ENCODE data around the gene BAIAP2. TPM values are rescaled to one million over a fixed set of nuclear protein-coding genes. Genes with fewer than 3 reads are reported as not detected.

The BAIAP2 gene
- total RNA-seq, 1 experiment from 2014 or later: 58.0 TPM

DNA sequence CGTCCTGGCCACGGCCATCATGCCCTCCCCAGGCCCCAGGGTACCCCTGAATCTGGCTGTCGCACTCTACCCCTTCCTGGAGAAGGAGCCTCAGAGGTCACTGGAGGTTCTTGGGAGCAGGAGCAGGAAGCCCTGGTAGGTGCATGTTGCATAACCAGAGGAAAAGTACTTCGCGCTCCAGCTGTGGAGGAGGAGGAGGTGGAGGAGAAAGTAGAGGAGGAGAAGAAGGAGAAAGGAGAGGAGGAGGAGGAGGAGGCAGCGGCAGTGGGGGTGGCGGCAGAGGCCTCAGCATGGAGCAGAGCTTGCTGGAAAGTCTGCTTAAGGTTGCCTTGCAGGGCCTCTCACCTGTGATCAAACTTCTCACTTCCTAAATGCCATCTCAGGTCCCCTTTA is 61.8 kb downstream of the BAIAP2 start:
- Mint-ChIP-seq H3K36me3 (ENCODE audit: insufficient read depth, unreplicated experiment) (peaks cover 34% of the 10 kb centered on the region), H3K27me3 (ENCODE audit: unreplicated experiment) (no peaks in the 10 kb centered on the region), H3K4me3 (ENCODE audit: low read depth, unreplicated experiment) (peak overlapping the region; percentile 47), H3K27ac (ENCODE audit: unreplicated experiment) (peak overlapping the region; percentile 41), H3K4me1 (ENCODE audit: low read depth, unreplicated experiment) (peaks cover 33% of the 10 kb centered on the region), H3K9me3 (ENCODE audit: low read depth, unreplicated experiment) (no peaks in the 10 kb centered on the region)
- DNase-seq: no peak
- CTCF ChIA-PET: interaction anchor here (0.6 to 2.1 kb wide), 9 partner anchors 46 to 108 kb away, joined by 3 to 39 read pairs (median 5); no protein-coding TSS in a partner anchor
- BruUV-seq (replicated peaks): no TSS peak
- intact Hi-C loops (cut with micrococcal nuclease; ENCODE audit: unreplicated experiment): loop anchor here (5.0 kb wide), 2 partner anchors 54 to 74 kb away; no protein-coding TSS in a partner anchor
- TF ChIP-seq, protein P1, sequence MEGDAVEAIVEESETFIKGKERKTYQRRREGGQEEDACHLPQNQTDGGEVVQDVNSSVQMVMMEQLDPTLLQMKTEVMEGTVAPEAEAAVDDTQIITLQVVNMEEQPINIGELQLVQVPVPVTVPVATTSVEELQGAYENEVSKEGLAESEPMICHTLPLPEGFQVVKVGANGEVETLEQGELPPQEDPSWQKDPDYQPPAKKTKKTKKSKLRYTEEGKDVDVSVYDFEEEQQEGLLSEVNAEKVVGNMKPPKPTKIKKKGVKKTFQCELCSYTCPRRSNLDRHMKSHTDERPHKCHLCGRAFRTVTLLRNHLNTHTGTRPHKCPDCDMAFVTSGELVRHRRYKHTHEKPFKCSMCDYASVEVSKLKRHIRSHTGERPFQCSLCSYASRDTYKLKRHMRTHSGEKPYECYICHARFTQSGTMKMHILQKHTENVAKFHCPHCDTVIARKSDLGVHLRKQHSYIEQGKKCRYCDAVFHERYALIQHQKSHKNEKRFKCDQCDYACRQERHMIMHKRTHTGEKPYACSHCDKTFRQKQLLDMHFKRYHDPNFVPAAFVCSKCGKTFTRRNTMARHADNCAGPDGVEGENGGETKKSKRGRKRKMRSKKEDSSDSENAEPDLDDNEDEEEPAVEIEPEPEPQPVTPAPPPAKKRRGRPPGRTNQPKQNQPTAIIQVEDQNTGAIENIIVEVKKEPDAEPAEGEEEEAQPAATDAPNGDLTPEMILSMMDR (IDR thresholded peaks at IDR 0.05; ENCODE audit: unreplicated experiment): no peak

DNA sequence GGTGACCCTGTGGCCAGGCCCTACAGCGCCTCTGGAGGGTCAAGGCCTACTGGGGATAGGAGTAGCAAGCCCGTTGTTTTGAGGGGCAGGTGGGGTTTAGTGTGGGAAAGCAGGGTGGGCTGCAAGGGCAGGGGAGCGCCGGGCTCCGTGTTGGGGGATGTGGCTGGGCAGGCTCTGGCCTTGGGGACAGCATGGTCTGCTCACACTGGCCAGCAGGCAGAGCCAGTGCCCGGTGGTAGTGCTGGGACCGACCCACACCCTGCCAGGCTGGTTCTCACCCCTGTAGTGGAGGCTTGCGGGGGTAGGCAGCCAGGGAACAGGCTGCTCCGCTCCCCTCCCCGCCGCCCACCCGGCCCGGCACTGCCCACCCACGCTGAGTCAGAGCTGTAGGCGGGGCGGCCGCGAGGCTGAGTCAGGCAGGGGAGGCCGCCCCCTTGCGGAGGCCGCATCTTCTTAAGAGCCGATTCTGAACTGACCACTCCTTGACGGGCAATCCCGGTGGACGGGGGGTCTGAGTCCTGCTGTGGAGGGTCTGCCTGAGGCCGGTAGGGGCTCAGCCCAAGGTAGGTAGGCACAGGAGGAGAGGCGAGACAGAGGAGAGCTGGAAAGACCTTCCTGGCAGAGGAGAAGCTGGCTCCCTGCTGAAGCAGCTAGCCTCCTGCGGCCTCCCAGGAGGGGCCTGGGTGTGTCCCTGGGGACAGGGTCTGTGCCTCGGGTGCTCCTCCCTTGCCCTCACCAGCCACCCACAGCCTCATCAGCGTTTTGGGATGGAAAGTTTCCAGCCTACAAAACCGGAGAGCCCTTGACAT is 62.4 kb downstream of the BAIAP2 start:
- CTCF ChIA-PET: interaction anchor here (0.6 to 2.1 kb wide), 13 partner anchors 22 to 719 kb away, joined by 3 to 39 read pairs (median 5); no protein-coding TSS in a partner anchor
- BruUV-seq (replicated peaks): no TSS peak
- peaks cover 33% of the 10 kb centered on the region for H3K4me1 Mint-ChIP-seq (ENCODE audit: low read depth, unreplicated experiment)
- peak overlapping the region; percentile 47 for H3K4me3 Mint-ChIP-seq (ENCODE audit: low read depth, unreplicated experiment)
- H3K27ac Mint-ChIP-seq (ENCODE audit: unreplicated experiment): peak overlapping the region; percentile 41
- H3K9me3 Mint-ChIP-seq (ENCODE audit: low read depth, unreplicated experiment): no peaks in the 10 kb centered on the region
- no peaks in the 10 kb centered on the region for H3K27me3 Mint-ChIP-seq (ENCODE audit: unreplicated experiment)
- H3K36me3 Mint-ChIP-seq (ENCODE audit: insufficient read depth, unreplicated experiment): peaks cover 35% of the 10 kb centered on the region
- intact Hi-C loops (cut with micrococcal nuclease; ENCODE audit: unreplicated experiment): loop anchor here (5.0 kb wide), 2 partner anchors 55 to 75 kb away; no protein-coding TSS in a partner anchor
- TF ChIP-seq, protein P1 (IDR thresholded peaks at IDR 0.05; ENCODE audit: unreplicated experiment): peak; percentile 83
- DNase-seq: peak; percentile 83

DNA sequence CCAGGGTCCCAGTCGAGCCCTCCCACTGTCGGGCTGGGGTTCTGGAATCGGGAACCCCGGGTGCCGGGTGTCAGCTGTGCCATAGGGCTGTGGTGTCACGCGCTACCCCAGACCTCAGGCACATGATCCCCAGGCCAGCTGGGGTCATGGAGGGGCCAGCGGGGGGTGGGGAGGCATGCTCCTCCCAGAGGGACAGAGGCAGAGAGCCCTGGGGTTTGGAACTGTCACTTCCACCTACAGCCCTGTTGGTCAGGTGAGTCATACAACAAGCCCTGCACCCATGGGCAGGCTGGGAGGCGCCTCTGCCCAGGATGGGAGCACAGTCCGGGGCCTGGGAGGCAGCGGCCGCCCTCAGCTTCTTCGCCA is 63.0 kb downstream of the BAIAP2 start:
- Mint-ChIP-seq H3K9me3 (ENCODE audit: low read depth, unreplicated experiment) (no peaks in the 10 kb centered on the region), H3K4me1 (ENCODE audit: low read depth, unreplicated experiment) (peaks cover 33% of the 10 kb centered on the region), H3K4me3 (ENCODE audit: low read depth, unreplicated experiment) (peak overlapping the region; percentile 47), H3K27me3 (ENCODE audit: unreplicated experiment) (no peaks in the 10 kb centered on the region), H3K27ac (ENCODE audit: unreplicated experiment) (no peak overlapping the region), H3K36me3 (ENCODE audit: insufficient read depth, unreplicated experiment) (peaks cover 35% of the 10 kb centered on the region)
- peak; percentile 56 for DNase-seq
- CTCF ChIA-PET: interaction anchor here (0.6 to 2.1 kb wide), 10 partner anchors 22 to 720 kb away, joined by 3 to 39 read pairs (median 6); no protein-coding TSS in a partner anchor
- no TSS peak for BruUV-seq (replicated peaks)
- intact Hi-C loops (cut with micrococcal nuclease; ENCODE audit: unreplicated experiment): loop anchor here (5.0 kb wide), 2 partner anchors 56 to 76 kb away; no protein-coding TSS in a partner anchor
- TF ChIP-seq, protein P1 (IDR thresholded peaks at IDR 0.05; ENCODE audit: unreplicated experiment): no peak

DNA sequence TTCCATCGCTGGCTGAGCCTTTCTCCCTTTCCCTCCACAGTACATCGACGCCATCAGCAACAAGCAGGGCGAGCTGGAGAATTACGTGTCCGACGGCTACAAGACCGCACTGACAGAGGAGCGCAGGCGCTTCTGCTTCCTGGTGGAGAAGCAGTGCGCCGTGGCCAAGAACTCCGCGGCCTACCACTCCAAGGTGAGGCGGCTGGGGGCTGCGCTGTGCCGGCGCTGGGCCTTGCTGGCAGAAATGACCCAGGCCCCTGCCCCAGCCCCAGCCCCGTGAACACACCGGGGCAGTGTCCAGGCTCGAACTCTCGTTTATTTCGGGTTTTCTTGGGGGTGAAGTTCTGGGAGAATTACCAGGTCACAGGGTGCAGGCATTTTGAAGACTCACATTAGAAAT is 64.9 kb downstream of the BAIAP2 start:
- Mint-ChIP-seq H3K27me3 (ENCODE audit: unreplicated experiment) (no peaks in the 10 kb centered on the region), H3K4me1 (ENCODE audit: low read depth, unreplicated experiment) (peaks cover 24% of the 10 kb centered on the region), H3K27ac (ENCODE audit: unreplicated experiment) (no peak overlapping the region), H3K4me3 (ENCODE audit: low read depth, unreplicated experiment) (no peak overlapping the region), H3K9me3 (ENCODE audit: low read depth, unreplicated experiment) (no peaks in the 10 kb centered on the region), H3K36me3 (ENCODE audit: insufficient read depth, unreplicated experiment) (peaks cover 37% of the 10 kb centered on the region)
- no peak for DNase-seq
- intact Hi-C loops (cut with micrococcal nuclease; ENCODE audit: unreplicated experiment): loop anchor here (5.0 kb wide), 3 partner anchors 58 to 113 kb away; no protein-coding TSS in a partner anchor
- TF ChIP-seq, protein P1 (IDR thresholded peaks at IDR 0.05; ENCODE audit: unreplicated experiment): no peak
- CTCF ChIA-PET: no interaction called here
- no TSS peak for BruUV-seq (replicated peaks)
